Endometrium (tissue), 2 donors: ENCODE data around the gene E2F8.
A peak's percentile ranks its signal among the peaks of the same experiment; 100 is the strongest.
"Not testable (repeated sequence)": the region's sequence is repeated elsewhere in the genome, so short reads cannot be mapped to it uniquely, and the experiment has no call there.

Source experiments
- FAIRE-seq: peaks from 2 replicates; lab custom pipeline; 2012; peaks lifted over from hg19 to GRCh38; lab: Jason Lieb, UNC
- donor health status: control.
- donor health status: control.

The E2F8 gene, protein sequence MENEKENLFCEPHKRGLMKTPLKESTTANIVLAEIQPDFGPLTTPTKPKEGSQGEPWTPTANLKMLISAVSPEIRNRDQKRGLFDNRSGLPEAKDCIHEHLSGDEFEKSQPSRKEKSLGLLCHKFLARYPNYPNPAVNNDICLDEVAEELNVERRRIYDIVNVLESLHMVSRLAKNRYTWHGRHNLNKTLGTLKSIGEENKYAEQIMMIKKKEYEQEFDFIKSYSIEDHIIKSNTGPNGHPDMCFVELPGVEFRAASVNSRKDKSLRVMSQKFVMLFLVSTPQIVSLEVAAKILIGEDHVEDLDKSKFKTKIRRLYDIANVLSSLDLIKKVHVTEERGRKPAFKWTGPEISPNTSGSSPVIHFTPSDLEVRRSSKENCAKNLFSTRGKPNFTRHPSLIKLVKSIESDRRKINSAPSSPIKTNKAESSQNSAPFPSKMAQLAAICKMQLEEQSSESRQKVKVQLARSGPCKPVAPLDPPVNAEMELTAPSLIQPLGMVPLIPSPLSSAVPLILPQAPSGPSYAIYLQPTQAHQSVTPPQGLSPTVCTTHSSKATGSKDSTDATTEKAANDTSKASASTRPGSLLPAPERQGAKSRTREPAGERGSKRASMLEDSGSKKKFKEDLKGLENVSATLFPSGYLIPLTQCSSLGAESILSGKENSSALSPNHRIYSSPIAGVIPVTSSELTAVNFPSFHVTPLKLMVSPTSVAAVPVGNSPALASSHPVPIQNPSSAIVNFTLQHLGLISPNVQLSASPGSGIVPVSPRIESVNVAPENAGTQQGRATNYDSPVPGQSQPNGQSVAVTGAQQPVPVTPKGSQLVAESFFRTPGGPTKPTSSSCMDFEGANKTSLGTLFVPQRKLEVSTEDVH

DNA sequence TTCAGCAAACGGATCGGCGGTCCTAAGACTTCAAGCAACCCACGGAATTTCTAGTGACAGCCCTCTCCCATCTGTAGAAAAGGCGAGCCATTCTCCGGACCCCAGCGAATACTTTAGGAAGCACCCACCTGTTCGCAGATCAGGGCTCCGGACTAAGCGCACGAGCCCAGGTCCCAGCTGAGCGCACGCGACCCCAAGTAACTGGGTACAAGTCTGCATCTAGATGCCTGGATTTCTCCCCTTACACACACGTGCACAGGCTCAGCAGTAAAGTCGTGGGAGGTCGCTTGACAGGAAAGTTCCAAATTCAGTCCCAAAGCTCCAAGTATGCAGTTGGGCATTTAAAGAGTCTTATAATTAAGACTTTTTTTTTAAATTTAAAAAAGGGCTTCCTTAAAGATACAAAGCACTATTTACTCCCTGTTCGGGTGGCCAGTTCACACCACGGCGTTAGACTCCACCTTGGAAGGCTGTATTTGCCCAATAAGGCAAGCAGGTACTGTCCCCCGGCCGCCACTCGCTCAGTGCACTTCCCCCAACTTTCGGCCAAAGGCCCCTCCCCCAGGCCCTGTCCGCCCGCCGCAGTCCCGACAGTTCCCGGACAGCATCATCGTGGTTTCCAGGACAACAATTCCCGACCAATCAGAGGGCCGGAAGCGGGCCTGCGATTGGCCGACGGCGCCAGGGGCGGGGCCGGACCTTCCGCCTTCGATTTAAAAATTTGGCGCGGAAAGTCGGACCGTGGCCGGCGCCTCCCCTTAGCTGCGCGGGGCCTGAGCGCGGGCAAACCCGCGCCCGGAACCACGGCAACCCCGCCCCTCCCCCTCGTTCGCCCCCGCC lies at the start of gene E2F8:
Gene E2F8, minus strand, starts transcription at position 526 of the 840 bp plus-strand sequence. CDS start 824 bp downstream, outside the sequence.
- FAIRE-seq = peak; percentile 39

DNA sequence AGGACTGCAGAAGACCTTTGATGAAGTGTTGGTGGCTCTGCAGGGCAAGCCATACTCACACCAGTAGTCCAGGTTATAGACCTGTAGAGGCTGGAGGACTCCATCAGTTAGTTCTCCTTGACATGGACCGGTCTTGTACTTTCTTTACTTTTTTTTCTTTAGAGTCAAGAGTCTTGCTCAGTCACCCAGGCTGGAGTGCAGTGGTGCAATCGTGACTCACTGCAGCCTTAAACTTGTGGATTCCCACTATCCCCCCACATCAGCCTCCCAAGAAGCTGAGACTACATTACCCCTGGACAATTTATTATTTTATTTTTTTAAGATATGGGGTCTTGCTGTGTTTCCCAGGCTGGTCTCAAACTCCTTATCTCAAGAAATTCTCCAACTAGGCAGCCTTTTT lies 49.6 kb upstream of the E2F8 start:
- no peak for FAIRE-seq

DNA sequence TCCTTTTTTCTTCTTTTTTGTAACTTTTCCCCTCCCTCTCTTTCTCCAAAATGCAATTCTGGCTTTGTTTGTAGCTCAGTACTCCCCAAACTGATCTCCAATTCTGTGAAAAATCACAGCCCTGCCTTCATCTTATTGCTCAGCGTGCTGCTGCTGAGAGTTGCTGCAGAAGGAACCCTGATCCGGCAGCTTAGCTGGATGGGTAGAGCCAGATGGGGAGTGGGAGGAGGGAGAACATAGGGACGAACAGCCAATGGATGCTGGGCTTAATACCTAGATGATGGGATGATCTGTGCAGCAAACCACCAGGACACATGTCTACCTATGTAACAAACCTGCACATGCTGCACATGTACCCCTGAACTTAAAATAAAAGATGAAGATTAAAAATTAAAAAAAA lies 47.5 kb upstream of the E2F8 start:
- FAIRE-seq = no peak

DNA sequence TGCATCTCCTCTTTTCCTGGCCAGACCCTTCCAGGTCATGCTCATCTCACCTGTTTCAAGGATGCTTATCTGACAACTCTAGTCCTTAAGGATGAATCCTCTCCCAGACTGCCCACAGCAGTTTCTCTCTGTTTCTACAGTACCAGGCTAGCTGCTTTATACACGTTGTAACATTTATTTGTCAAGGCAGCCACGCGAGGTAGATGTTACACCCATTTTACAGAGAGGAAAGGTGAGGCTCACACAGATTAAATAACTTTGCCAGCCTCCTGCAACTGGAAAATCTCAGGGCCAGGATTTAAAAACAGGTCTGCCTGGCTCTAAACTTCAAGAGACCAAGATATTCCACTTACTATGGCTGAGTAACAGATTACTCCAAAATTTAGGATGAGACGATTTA lies 45.7 kb upstream of the E2F8 start:
- FAIRE-seq = no peak

DNA sequence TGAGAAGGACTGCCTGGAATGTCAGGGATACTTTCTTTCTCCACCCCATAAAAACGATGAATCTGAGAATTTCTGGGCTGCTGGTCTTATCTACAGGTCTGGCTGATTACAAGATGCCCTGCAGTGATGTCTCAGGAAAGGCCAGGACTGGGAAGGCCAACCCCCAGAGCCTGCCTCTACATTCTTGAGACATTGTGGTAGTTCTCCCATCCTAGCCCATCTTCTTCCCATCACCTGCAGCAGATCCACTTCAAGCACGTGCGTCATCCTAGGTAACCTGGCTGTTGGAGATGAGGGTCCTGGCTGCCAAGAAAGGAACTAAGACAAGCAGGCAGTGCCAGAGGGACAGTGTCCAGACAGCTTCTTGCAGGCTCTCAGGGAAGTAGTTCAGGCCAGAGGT lies 44.1 kb upstream of the E2F8 start:
- no peak for FAIRE-seq

DNA sequence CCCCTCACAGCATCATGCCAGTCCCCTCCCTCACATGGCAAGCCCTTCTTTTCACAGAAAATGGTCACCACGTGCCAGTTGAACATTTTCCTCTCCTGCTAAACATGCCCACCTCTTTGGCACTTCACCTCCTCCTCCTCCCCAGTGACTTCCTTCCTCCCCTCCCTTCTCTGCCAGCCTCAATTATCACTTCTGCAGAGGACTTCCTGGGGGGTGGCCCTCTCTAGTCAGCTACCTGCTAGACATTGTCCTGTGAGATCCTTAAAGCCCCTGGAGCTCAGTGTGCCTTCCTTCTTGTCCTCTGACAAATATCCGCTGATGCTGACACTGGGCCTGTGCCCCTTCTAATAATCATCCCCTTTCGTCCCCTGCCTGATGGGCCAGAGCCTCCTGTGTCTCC lies 43.2 kb upstream of the E2F8 start:
- FAIRE-seq = no peak

DNA sequence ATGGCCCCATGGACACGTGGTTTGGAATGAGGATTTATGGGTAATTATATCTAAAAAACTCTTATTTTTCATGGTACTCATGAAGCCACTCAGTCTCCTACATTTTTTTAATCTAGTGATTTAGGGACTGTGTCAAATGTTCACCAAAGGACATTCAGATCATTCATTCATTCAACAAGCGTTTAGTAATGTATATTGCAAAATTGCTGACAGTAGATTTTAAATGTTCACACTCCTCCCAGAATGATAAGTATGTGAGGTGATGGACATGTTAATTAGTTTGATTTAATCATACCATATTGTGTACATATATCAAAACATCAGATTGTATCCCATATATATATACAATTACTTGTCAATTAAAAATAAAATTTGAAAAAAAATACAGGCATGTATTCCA lies 40.8 kb upstream of the E2F8 start:
- FAIRE-seq = no peak

DNA sequence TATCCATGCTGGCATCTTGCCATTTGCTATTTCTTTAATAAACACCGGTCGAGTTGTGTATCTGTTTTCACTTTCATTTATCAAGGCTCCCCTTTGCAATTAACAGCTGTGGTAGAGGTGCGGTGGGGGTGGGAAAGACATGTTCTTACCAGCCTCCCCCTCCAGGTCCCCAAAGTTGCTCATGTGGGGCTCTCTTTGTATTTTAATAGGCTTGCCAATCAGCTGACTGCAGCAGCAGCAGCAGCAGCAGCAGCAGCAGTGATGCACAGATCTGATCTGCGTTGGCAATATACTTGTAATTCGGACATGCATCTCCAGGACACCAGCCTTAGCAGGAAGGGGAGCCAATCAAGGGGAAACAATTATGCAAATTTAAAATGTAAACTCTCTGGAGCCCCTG lies 40.3 kb upstream of the E2F8 start:
- FAIRE-seq = no peak

DNA sequence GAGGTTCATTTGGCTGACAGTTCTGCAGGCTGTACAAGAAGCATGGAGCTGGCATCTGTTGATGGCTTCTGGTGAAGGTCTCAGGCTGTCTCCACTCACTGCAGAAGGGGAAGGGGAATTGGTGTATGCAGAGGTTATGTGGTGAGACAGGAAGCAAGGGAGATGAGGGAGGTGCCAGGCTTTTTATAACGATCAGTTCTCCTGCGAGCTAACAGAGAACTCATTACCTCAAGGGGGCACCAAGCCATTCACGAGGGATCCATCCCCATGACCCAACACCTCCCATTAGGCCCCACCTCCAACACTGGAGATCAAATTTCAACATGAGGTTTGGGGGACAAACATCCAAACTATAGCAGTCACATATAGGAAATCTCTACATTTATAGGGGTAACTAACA lies 38.7 kb upstream of the E2F8 start:
- no peak for FAIRE-seq

DNA sequence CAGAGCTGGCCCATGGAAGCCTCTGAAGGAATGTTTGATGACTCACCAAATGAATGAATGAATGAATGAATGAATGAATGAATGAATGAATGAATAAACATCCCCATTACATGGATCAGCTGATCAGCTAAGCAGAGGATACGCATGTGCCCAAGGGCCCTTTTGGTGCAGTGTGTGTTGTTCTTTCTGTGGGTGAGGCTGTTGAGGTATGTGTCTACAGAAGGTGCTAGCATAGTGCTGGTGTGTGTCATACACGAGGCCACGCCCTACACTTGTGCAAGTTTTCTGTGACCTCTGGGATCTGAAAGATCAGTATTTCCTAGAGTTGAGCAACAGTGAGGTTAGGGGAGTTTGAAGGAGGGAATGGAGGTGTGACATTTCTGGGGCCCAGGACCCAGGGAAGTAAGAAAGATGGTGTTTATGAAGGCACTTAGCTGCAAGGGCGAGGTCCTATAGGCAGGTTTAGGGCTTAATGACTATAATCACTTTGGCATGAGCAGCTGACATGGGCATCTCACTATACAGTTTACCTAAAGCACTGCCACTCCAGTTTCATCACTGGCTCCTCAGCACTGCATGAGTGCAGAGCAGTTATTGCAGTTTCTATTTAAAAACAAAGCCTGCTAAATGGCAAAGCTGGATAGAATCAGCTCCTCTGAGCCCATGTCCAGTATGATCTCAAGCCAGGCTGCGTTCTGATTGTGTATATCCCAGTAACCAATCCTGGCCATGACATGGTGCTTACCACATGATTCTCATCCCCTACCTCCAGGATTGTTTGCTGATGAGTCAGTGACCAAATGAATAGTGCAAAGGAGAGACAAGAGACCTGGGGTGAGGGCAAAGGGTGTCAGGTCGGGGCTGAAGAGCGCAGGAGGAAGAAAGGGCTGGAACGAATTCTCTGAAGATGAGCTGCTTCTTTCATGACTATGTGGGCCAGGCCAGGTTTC lies 36.4 kb upstream of the E2F8 start:
- no peak for FAIRE-seq

DNA sequence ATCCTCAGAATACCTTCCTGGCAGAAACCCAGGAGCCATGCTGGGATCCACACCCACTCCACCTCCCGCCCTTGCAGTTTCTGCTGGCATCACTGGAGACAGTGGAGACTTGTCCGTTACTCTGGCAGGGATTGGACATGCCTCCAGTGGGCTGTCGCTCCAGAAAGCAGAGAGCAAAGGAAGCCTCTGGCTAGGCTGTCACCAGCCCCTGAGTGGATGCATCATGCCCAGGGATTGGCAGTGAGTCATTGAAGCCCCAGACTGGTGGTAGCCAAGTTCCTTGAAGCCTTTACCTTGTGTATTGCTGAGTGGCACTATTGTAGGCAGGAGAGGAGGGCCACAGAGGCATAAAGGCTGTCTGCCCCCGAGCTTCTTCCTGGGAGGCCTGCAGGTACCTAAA lies 34.8 kb upstream of the E2F8 start:
- no peak for FAIRE-seq

DNA sequence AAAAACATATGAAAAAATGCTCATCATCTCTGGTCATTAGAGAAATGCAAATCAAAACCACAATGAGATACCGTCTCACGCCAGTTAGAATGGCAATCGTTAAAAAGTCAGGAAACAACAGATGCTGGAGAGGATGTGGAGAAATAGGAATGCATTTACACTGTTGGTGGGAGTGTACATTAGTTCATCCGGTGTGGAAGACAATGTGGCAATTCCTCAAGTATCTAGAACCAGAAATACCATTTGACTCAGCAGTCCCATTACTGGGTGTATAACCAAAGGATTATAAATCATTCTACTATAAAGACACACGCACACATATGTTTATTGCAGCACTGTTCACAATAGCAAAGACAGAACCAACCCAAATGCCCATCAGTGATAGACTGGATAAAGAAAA lies 32.5 kb upstream of the E2F8 start:
- not testable (repeated sequence) for FAIRE-seq

DNA sequence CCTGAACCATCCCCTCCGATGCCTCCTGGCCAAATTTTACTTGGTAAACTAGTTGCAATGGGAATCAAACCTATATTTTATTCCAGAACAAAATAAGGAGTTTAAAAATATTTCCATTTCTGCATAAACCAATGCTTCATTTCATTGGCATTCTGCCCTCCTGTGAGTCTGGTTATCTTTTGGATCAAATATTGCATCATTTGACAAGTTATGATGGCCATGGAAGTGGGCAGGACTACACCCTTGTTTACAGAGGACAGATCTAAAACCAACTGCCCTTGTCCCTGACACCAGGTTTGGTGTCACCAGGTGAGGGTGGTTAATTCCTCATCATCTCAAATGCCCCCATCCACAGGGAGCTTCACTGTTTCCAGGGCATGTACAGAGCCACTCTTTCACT lies 28.2 kb upstream of the E2F8 start:
- no peak for FAIRE-seq

DNA sequence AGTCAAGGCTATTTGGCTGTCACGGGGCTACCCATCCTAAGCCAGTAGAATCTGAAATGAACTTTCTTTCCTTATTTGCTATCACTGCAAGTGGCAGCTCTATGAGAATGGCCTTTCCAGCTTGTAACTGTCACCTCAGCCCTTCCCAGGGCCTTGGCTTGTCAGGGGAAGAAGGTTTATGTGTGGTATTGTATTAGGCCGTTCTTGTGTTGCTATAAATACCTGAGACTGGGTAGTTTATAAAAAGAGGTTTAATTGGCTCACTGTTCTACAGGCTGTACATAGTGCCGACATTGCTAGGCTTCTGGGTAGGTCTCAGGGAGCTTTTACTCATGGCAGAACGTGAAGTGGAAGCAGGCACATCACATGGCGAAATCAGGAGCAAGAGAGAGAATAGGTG lies 26.8 kb upstream of the E2F8 start:
- no peak for FAIRE-seq

DNA sequence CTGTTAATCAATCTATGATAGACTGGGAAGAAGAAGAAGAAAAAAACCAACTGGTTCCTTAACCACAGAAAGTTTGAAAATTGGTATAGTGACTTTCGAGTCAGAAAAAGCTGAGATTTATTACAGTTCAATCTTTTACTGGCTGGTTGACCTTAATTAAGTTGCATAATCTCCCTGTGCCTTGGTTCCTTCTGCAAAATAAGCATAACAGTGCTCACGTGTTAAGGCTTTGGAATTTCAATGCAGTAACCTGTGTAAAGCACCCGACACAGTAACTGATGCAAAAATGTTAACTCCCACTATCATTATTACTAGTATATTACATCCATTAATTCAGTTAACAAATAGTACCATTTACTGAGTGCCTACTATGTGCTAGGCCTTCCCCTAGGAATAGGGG lies 22.6 kb upstream of the E2F8 start:
- FAIRE-seq = no peak

DNA sequence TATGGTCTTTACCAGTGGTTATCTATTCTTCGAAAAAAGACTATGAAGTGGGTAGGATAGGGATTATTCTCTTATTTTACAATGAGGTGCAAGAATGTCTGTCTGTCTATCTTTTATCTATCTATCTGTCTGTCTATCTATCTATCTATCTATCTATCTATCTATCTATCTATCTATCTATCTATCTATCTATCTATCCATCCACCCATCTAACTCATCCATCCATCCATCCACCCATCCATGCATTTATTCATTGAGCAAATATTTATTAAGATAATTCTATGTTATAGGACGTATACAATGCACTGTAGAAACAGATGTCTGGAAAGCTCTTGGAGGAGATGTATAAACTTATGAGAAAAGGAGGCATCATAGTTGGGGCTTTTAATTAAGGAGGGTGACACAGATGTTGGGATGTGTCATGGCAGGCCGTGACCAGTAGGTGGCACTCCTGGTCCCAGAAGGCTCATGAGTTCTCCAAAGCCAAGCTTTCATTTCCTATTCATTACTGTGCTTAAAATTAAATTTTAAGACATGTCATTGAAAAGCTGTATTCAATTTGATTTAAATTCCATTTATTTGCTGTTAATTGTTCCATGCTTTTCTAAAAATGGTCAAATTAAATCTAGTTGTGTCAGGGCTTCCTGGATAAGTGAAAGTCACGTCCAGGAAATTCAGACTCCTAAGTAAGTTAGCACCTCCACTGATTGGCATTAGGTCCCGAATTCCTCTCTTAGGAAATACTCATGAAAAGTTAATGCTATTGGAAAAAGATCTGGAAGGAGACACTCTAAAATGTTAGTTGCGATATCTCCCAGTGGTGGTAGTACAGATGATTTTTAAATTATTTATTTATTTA lies 19.0 kb upstream of the E2F8 start:
- FAIRE-seq = peak; percentile 58

DNA sequence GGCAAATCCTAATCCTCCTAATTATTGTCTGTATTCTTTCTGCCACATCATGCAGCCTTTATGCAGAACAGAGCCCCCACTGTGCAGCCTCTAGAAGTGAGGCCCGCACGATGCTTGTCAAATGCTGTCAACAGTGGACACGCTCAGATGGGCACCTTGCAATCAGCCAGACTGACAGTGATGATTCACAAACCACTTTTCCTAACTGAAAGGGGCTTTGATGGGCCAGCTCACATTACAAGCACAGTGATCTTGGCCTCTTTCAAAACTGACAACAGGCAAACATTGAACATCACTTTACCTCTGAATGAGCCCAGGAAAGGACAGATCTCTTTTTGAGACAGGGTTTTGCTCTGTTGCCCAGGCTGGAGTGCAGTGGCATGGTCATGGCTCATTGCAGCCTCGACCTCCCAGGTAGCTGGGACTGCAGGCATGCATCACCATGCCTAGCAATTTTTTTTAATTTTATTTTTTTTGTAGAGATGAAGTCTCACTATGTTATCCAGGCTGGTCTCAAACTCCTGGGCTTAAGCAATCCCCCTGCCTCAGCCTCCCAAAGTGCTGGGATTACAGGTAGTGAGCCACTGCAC lies 18.0 kb upstream of the E2F8 start:
- FAIRE-seq = no peak

DNA sequence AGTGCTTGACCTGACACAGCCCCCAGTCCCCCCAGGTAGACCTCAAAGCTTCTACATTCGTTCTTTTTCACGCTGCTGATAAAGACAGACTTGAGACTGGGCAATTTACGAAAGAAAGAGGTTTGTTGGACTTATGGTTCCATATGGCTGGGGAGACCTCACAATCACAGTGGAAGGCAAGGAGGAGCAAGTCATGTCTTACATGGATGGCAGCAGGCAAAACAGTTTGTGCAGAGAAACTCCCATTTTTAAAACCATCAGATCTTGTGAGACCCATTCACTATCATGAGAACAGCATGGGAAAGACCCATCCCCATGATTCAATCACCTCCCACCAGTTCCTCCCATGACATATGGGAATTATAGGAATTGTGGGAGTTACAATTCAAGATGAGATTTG lies 13.7 kb upstream of the E2F8 start:
- not testable (repeated sequence) for FAIRE-seq

DNA sequence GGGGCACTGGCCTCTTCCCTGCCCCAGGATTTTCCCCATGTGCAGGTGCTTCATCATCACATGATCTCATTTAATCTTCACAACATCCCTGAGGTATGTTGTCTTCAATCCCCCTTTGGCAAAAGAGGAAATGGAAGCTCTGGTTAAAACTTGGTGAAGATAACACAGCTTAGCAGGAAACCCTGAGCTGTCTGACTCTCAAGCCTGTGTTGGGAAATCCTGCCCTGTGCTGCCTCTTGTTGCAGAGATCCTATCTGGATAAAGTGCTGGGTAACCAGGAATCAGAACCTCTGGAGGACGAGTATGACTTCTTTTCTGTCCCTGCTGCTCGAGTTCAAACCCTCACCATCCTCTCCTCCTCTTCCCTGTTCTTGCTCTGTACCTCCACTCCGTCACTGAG lies 13.1 kb upstream of the E2F8 start:
- no peak for FAIRE-seq

DNA sequence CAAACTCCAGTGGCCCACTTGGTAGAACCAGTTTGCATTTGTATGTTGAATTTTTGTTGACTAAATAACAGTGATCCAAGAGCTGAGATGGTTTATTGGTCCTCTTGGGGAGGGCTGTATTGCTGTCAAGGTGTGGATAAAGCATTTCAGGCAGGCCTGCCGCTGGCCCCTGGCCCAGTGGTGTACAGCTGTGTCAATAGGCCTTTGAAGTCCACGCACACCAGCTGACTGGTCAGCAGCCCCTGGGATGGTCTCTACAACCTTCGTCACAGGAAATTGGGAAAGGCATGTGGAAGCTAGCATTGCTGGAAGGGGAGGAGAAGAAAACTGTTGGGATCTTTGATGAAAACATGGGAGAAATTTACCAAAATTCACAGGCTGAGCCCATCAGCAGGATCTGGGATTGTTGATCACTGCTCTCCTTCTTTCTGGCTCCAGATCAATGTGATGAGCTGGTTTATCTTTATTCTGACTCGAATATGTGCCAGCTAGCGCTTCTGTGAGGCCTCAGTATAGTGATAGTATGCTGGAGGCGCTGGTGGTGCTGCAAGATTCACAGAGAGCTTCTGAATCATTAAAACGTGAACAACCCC lies 12.5 kb upstream of the E2F8 start:
- FAIRE-seq = no peak
